ENCODE results near the gene SYNE3. TPM values are rescaled to one million over a fixed set of nuclear protein-coding genes. Genes with fewer than 3 reads are reported as not detected.

SYNE3 gene
- total RNA-seq, 1 experiment from 2014 or later: 8.3 TPM

GRCh38 chr14:95480109-95480886 is 36.2 kb downstream of the SYNE3 start:
- Histone ChIP-seq H3K4me3 (no peak overlapping the region), H3K4me1 (replicated peaks) (peaks cover 24% of the 10 kb centered on the region), H3K9me3 (replicated peaks) (no peaks in the 10 kb centered on the region), H3K27ac (no peak overlapping the region), H3K36me3 (0 out of 2 replicates have a peak, but pooled peaks cover under 1% of the 10 kb centered on the region), H3K27me3 (replicated peaks) (no peaks in the 10 kb centered on the region)
- DNase-seq (ENCODE audit: low read depth in 1 of 2, low spot score in 2 of 2): no peak

GRCh38 chr14:95479494-95479893 is 37.0 kb downstream of the SYNE3 start:
- H3K9me3 ChIP-seq (replicated peaks): no peaks in the 10 kb centered on the region
- no peak overlapping the region for H3K27ac ChIP-seq
- peaks cover 24% of the 10 kb centered on the region for H3K4me1 ChIP-seq (replicated peaks)
- H3K4me3 ChIP-seq: no peak overlapping the region
- H3K36me3 ChIP-seq: 0 out of 2 replicates have a peak, but pooled peaks cover 3% of the 10 kb centered on the region
- no peaks in the 10 kb centered on the region for H3K27me3 ChIP-seq (replicated peaks)
- DNase-seq (ENCODE audit: low read depth in 1 of 2, low spot score in 2 of 2): no peak

GRCh38 chr14:95478818-95479217 is 37.6 kb downstream of the SYNE3 start:
- H3K36me3 ChIP-seq: 0 out of 2 replicates have a peak, but pooled peaks cover 3% of the 10 kb centered on the region
- H3K4me1 ChIP-seq (replicated peaks): peaks cover 20% of the 10 kb centered on the region
- H3K27ac ChIP-seq: no peak overlapping the region
- H3K9me3 ChIP-seq (replicated peaks): no peaks in the 10 kb centered on the region
- no peaks in the 10 kb centered on the region for H3K27me3 ChIP-seq (replicated peaks)
- no peak for DNase-seq (ENCODE audit: low read depth in 1 of 2, low spot score in 2 of 2)
- H3K4me3 ChIP-seq: no peak overlapping the region

GRCh38 chr14:95478309-95478708 is 38.1 kb downstream of the SYNE3 start:
- H3K9me3 ChIP-seq (replicated peaks): no peaks in the 10 kb centered on the region
- H3K27ac ChIP-seq: no peak overlapping the region
- peaks cover 15% of the 10 kb centered on the region for H3K4me1 ChIP-seq (replicated peaks)
- H3K4me3 ChIP-seq: no peak overlapping the region
- 0 out of 2 replicates have a peak, but pooled peaks cover 3% of the 10 kb centered on the region for H3K36me3 ChIP-seq
- no peaks in the 10 kb centered on the region for H3K27me3 ChIP-seq (replicated peaks)
- no peak for DNase-seq (ENCODE audit: low read depth in 1 of 2, low spot score in 2 of 2)

DNA sequence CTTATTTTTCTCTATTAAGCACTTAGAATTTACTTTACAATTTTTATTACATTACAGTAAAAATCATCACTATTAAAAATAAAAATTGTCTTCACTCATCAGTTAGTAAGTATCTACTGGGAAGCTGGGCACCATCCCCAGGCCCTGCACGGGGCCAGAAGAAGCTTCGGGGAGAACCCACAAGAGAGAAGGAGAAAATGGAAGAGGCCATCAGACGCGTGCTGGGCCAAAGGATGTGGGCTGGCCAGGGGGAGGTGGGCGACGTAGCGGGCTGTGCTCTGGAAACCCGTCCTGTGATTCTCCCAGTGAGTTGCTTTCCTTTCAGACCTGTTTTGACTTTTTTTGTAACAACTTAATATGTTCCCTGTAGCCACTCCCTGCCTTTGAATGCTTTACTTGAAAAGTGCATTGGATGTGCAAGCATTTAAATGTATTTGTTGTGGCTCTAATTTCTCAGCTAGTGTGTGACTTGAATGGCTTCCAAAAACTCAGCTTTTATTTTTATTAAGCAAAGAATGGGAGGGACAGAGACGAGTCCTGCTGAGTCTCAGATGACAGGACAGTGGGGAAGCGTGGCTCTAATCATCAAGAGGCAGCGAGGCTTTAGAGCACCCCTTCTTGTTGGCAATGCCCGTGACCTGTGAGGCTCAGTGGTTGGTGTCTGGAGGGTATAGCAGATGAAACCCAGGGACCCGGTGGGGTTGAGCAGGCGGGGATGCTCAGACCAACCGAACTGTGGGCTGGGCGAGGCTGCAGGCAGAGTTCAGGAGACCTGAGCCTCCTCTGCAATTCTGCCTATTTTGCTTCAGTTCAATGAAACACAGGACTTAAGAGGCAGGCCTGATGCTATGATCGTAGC is 38.8 kb downstream of the SYNE3 start:
- Histone ChIP-seq H3K9me3 (replicated peaks) (no peaks in the 10 kb centered on the region), H3K27me3 (replicated peaks) (no peaks in the 10 kb centered on the region), H3K4me3 (no peak overlapping the region), H3K27ac (no peak overlapping the region), H3K36me3 (0 out of 2 replicates have a peak, but pooled peaks cover 3% of the 10 kb centered on the region), H3K4me1 (replicated peaks) (peaks cover 8% of the 10 kb centered on the region)
- no peak for DNase-seq (ENCODE audit: low read depth in 1 of 2, low spot score in 2 of 2)

DNA sequence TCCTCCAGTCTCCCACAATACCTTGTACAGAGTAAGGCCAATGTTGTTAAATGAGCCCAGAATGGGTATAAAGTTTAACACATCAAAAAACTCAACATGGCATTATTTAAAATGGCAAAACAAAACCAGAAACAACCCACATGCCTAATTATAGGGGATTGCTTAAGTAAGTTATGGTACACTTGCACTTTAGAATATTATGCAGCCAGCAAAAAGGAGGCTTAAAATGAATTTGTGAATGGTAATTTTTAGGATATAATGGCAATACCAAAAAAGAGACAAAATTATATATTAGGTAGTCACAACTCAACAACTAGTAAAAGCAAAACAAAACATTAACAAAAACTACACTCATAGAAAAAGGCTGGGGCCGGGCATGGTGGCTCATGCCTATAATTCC is 39.7 kb downstream of the SYNE3 start:
- no peaks in the 10 kb centered on the region for H3K27me3 ChIP-seq (replicated peaks)
- H3K27ac ChIP-seq: no peak overlapping the region
- peaks cover under 1% of the 10 kb centered on the region for H3K4me1 ChIP-seq (replicated peaks)
- no peak overlapping the region for H3K4me3 ChIP-seq
- H3K36me3 ChIP-seq: 0 out of 2 replicates have a peak, but pooled peaks cover 3% of the 10 kb centered on the region
- H3K9me3 ChIP-seq (replicated peaks): no peaks in the 10 kb centered on the region
- DNase-seq (ENCODE audit: low read depth in 1 of 2, low spot score in 2 of 2): no peak

GRCh38 chr14:95475540-95476240 is 40.8 kb downstream of the SYNE3 start:
- no peaks in the 10 kb centered on the region for H3K9me3 ChIP-seq (replicated peaks)
- 0 out of 2 replicates have a peak, but pooled peaks cover 3% of the 10 kb centered on the region for H3K36me3 ChIP-seq
- no peak overlapping the region for H3K27ac ChIP-seq
- no peaks in the 10 kb centered on the region for H3K4me1 ChIP-seq (replicated peaks)
- H3K27me3 ChIP-seq (replicated peaks): no peaks in the 10 kb centered on the region
- DNase-seq (ENCODE audit: low read depth in 1 of 2, low spot score in 2 of 2): no peak
- no peak overlapping the region for H3K4me3 ChIP-seq

GRCh38 chr14:95474941-95475340 is 41.5 kb downstream of the SYNE3 start:
- Histone ChIP-seq H3K4me1 (replicated peaks) (no peaks in the 10 kb centered on the region), H3K27me3 (replicated peaks) (no peaks in the 10 kb centered on the region), H3K9me3 (replicated peaks) (no peaks in the 10 kb centered on the region), H3K27ac (no peak overlapping the region), H3K4me3 (no peak overlapping the region), H3K36me3 (peaks cover 4% of the 10 kb centered on the region)
- no peak for DNase-seq (ENCODE audit: low read depth in 1 of 2, low spot score in 2 of 2)

DNA sequence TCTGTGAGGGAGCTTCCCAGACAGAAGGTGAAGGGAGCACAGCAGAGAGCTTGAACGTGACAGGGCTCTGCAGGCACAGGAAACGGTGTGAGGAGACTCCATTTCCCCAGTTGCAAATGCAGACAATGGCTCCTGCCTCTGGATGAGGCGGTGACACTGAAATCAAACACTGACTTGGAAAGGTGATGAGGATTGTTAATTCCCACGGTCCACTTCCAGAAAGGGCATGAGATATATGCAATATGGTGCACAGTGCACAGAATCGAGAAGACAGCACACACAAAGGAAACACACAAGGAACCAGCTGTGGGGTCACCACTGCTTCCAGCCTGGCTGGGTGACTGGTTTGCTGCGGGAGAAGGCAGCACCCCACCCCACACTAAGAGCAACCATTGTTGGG is 42.0 kb downstream of the SYNE3 start:
- no peaks in the 10 kb centered on the region for H3K4me1 ChIP-seq (replicated peaks)
- no peak for DNase-seq (ENCODE audit: low read depth in 1 of 2, low spot score in 2 of 2)
- H3K27me3 ChIP-seq (replicated peaks): no peaks in the 10 kb centered on the region
- H3K27ac ChIP-seq: no peak overlapping the region
- peaks cover 7% of the 10 kb centered on the region for H3K36me3 ChIP-seq
- no peaks in the 10 kb centered on the region for H3K9me3 ChIP-seq (replicated peaks)
- H3K4me3 ChIP-seq: no peak overlapping the region

DNA sequence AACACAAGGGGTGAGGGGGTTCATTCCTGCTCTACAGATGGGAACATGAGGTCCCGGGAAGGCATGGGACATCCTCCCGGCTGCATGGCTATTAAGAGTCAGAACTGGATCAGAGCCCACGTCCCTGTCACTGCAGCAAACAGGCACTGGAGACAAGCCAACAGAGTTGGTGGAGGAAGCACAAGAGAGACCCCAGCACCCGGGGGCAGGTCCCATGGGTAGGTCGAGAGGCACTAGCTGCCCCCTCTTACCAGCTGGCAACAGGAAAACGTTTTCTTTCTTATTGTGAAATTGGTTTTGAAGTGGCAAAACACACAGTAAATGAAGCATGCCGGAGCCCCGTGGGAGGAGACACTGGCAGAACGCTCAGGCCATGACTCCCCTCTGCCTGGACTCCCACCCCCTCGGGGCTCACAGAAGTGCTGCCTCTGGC is 43.6 kb downstream of the SYNE3 start:
- no peak overlapping the region for H3K27ac ChIP-seq
- H3K27me3 ChIP-seq (replicated peaks): no peaks in the 10 kb centered on the region
- H3K4me3 ChIP-seq: no peak overlapping the region
- DNase-seq (ENCODE audit: low read depth in 1 of 2, low spot score in 2 of 2): no peak
- no peaks in the 10 kb centered on the region for H3K9me3 ChIP-seq (replicated peaks)
- H3K36me3 ChIP-seq: peaks cover 7% of the 10 kb centered on the region
- H3K4me1 ChIP-seq (replicated peaks): no peaks in the 10 kb centered on the region

GRCh38 chr14:95471476-95471875 is 45.0 kb downstream of the SYNE3 start:
- Histone ChIP-seq H3K4me3 (no peak overlapping the region), H3K4me1 (replicated peaks) (no peaks in the 10 kb centered on the region), H3K27ac (no peak overlapping the region), H3K36me3 (peaks cover 7% of the 10 kb centered on the region), H3K27me3 (replicated peaks) (no peaks in the 10 kb centered on the region), H3K9me3 (replicated peaks) (no peaks in the 10 kb centered on the region)
- no peak for DNase-seq (ENCODE audit: low read depth in 1 of 2, low spot score in 2 of 2)

DNA sequence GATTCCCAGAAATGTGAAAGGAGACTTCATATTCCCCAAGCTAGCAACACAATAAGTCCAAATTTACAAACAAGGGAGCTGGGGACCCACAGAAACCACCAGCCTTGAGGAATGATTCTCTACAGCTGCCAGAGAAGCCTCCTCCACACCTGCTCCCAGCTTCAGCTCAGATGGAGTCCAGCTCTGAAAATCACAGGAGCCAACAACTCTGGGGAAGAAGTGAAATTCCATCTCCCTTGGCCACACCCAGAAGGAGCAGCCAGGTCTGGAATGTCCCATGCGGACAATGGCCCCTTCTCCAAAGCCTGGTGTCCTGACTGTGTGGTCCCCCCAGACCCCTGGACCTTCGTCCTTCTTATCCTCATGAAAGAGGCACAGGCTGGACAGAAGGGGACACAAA is 45.4 kb downstream of the SYNE3 start:
- peaks cover 7% of the 10 kb centered on the region for H3K36me3 ChIP-seq
- DNase-seq (ENCODE audit: low read depth in 1 of 2, low spot score in 2 of 2): no peak
- H3K9me3 ChIP-seq (replicated peaks): no peaks in the 10 kb centered on the region
- no peaks in the 10 kb centered on the region for H3K4me1 ChIP-seq (replicated peaks)
- H3K27me3 ChIP-seq (replicated peaks): no peaks in the 10 kb centered on the region
- H3K27ac ChIP-seq: no peak overlapping the region
- no peak overlapping the region for H3K4me3 ChIP-seq

DNA sequence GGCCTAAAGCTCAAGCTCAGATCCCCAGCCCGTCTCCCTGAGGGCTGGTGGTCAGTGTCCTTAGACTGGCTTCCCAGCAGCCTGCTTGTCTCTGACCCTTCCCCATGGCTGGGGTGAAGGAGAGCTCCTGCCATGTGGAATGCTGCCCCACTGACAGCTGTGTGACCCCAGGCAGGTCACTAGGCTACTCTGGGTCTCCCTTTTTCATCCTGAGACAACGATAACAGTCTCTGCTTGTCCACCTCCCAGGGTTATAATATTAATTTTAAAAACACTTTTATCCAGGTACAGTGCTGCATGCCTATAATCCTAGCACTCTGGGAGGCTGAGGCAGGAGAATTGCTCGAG is 47.3 kb downstream of the SYNE3 start:
- H3K9me3 ChIP-seq (replicated peaks): no peaks in the 10 kb centered on the region
- no peaks in the 10 kb centered on the region for H3K27me3 ChIP-seq (replicated peaks)
- no peak overlapping the region for H3K27ac ChIP-seq
- no peak overlapping the region for H3K4me3 ChIP-seq
- no peaks in the 10 kb centered on the region for H3K4me1 ChIP-seq (replicated peaks)
- peaks cover 4% of the 10 kb centered on the region for H3K36me3 ChIP-seq
- DNase-seq (ENCODE audit: low read depth in 1 of 2, low spot score in 2 of 2): no peak

Data from SJSA1 (cell line).